Adipose tissue (tissue), 3 donors: ENCODE results near the gene SH3RF1. TPM values are rescaled to one million over a fixed set of nuclear protein-coding genes. Genes with fewer than 3 reads are reported as not detected.
"Not testable (repeated sequence)": the region's sequence is repeated elsewhere in the genome, so short reads cannot be mapped to it uniquely, and the experiment has no call there.

Source experiments
- H3K27ac ChIP-seq: one replicate; pipeline ENCODE4 v1.5.1; 2013; ENCODE audit warnings: low read depth, low read length
- WGBS, 3 donors: extraction: QIAGEN DNeasy Blood & Tissue Kit; methylation state at CpG; one replicate each; pipeline ENCODE4 v1.1.7; 2013; 5-methylcytosine and 5-hydroxymethylcytosine counted together
- polyA plus RNA-seq, 3 donors: library from polyadenylated mRNA; stranded (reverse); fragments of 200-250 nt; gene quantifications; one replicate each; pipeline ENCODE4 v1.2.3, GENCODE V29; 2013
- donor health status: healthy with polysubstance abuse.
- donor health status: Bipolar disorder and iron deficiency.
- donor health status: healthy.

The SH3RF1 gene
- 1 to 10 TPM; 3.7 to 8.1 (median 7.5) TPM for polyA plus RNA-seq

DNA sequence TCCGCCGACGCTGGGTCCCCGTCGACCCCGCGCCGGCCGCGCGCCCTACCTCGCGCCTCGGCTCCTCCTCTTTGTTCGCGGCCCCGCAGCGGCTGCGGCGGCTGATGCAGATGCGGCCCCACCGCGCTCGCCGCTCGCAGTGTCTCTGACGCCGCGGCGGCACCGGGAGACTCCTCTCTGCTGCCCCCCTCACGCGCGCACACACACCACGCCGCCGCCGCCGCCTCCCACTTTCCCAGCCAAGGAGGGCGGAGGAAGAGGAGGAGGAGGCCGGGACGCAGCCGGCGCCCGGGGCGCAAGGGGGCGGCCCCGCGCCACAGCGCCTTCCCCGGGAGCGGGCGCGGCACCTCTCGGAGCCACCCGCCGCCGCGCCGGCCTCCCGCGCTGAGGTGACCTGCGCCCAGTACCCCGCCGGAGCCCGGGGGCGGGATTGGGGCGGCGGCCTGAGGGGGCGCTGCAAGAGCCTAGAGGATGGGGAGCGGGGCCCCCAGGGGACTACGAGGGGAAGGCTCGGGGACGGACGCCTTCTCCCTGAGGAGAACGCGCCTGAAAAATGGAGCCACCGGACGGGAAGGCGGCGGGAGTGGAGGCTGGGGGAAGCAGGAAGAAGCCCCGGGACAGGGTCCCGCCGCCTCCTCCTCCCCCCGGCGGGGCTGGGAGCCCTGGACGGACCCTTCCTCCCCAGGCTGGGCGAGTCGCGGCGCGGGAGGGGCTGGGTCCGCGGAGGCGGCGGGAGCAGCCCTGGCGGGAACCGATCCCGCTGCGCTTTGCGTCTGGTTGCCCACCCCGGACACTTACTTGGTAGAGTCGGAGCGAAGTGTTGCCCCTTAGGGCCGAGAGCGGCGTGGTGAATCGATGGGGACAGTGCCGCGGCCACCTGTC is at the start of gene SH3RF1:
TSS of gene SH3RF1 (minus strand) at position 147 of the 882 bp plus-strand sequence. CDS start 1,744 bp downstream, outside the sequence.
- 1% methylated on average over 90 to 104 of the region's 110 CpGs for whole genome bisulfite sequencing, 3 donors
- H3K27ac ChIP-seq: peak within 1 kb of the TSS; percentile 64

DNA sequence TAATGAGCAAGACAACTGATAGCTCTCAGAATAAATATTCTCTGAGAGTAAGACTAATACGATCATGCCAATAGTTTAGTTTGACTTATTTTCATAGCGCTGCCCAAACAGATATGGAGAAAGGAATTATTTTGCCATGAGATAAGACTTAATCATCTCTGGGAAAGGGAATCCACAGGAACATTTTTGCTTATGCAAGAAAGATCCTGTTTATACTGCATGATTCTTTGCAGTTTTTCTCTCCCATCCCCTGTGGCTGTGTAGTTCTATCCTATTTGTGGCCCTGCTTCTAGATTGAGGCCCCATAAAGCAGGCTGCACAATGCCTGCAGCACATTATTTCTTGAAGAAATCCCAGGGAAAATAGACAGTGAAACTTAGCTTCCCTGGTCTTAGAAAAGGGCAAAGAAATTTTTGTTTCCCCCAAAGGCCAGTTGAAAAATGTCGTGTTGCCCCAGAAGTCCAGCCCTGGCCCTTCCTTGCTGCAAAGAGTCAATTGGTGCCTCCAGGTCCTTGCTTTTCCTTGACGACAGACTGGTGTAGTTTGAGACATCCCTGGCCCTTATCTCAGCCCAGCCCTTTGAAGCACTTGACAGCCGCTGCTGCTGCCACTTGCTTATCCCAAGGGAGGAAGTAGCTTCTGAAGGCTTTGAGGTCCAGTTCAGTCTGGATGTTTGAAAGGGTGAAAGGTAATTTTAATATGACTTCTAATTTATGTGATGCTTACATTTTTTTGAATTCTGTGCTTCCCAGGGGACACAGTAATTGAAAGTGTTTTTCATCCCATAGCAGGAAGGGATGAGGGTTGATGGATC is 45.0 kb upstream of the SH3RF1 start:
- WGBS, 3 donors: 45 to 55% (median 54%) methylated on average over 5 of the region's 5 CpGs
- H3K27ac ChIP-seq: no peak overlapping the region

DNA sequence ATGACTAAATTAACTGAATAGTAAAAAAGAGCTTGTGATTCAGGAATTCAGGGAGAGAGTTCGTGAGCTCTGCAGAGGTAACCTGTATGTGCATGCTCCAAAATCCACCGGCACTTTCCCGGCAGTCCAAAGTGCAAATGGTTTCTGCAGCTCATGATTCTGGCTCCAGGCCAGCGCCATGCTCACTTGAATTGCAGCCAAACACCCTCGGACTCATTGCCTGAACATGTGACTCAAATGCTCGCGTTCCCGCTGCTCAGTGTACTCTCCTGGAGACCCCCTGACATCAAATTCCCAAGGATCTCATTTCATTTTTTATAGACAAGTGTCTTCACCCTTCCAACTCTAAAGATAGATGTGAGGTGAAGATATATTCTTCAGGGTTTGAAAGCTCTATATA is 44.1 kb upstream of the SH3RF1 start:
- 10 to 32% (median 29%) methylated on average over 8 of the region's 8 CpGs for WGBS, 3 donors

DNA sequence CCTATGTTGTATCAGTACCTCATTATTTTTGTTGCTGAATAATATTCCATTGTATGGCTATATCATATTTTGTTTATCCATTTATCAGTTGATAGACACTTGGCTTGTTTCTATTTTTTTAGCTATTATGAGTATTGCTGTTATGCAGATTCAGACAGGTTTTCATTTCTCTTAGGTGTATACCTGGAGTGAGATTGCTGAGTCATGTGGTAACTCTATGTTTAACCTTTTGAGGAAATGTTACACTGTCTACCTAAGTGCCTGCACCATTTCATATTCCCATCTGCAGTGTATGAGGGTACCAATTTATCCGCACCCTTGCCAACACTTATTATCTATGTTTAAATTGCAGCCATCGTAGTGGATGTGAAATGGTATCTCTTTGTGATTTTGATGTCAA is 43.0 kb upstream of the SH3RF1 start:
- H3K27ac ChIP-seq: no peak overlapping the region
- 92 to 96% (median 95%) methylated on average over 2 of the region's 2 CpGs for WGBS, 3 donors

More for the DNA sequence above, 44.1 kb upstream of the SH3RF1 start:
- no peak overlapping the region for H3K27ac ChIP-seq

DNA sequence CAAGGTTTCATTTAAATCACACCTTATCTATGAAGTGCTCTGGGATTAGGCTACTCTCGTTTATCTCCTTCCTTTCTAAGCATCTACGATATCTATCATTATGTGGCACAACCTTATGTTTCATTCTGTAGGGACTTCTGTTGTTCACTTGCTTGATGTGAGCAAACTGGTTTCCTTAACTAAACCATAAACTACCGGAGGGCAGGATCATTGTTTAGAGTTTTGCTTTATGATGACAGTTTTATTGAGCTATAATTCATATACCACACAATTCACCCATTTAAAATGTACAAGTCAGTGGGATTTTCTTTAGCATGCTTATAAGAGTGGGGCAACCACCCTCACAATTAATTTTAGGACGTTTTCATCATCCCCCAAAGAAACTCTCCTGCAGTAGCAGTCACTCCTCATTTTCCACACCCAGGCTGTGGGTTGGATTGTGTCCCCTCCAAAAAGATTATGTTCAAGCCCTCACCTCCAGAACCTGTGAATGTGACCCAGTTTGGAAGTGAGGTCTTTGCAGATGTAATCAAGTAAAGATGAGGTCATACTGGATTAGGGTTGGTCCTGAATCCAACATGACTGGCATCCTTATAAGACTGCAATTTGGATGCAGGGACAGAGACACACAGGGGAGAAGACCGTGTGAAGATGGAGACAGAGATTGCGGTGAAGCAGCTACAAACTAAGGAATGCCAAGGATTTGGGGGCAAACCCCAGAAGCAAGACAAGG is 42.1 kb upstream of the SH3RF1 start:
- 83 to 90% (median 88%) methylated on average over 6 of the region's 6 CpGs for WGBS, 3 donors

DNA sequence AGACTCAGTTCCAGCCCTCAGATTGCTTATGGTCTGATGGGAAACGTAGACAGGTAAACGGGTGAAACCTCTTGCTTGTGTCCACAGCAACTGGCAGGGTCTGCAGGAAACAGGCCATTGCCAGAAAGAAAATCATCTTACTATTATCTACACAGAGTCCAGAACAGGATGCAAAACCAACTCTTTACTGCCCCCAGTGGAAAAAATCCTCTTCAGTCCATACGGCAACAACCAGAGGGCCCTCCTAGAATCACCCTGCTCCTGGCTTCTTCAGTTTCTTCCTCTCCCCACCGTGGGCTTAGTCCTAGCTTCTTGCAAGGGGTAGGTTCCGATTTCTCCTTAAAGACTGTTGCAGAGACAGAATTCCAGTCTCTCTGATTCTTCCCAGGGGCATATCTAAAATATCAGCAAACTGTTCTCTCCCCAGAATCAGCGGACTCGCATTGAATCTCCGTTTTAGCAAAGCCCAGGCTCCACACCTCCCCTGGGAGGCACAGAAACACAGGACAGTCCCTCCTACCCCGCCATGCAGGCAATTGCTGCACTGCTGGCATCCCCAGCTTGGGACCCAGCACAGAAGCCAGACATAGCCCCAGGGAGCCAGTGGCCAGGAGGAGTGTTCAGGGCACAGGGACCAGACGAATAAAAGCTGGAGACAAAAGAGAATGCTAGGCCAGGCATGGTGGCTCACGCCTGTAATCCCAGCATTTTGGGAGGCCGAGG is 41.0 kb upstream of the SH3RF1 start:
- 62 to 69% (median 64%) methylated on average over 12 of the region's 12 CpGs for WGBS, 3 donors
- no peak overlapping the region for H3K27ac ChIP-seq

More for the DNA sequence above, 42.1 kb upstream of the SH3RF1 start:
- H3K27ac ChIP-seq: no peak overlapping the region

DNA sequence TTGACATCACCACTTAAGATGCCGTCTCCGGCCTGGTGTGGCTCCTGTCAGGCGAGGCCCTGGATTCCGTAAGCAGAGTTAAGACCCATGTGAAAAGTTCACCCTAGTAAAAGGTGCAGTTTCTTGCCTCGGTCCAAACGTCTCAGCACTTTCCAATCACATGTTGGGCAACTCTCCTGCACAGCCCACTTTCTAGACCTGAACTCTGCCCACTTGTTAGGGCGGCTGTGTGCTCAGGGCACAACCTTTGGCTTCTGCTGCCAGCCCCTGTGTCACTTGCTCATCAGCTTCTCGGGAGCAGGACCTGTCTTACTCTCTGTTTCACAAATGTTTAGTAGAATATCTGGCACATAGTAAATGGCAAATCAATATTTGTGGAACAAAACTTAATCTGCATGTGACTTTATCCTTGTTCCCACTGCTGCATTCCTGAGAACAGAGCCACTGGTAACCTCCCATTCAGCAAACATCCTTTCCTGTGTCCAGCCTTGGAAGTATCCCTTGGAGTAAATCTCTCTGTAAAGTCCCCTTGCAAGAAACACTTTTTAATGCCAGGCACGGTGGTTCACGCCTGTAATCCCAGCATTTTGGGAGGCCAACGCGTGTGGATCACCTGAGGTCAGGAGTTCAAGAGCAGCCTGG is 38.7 kb upstream of the SH3RF1 start:
- 66 to 92% (median 89%) methylated on average over 12 of the region's 12 CpGs for WGBS, 3 donors
- H3K27ac ChIP-seq: no peak overlapping the region

DNA sequence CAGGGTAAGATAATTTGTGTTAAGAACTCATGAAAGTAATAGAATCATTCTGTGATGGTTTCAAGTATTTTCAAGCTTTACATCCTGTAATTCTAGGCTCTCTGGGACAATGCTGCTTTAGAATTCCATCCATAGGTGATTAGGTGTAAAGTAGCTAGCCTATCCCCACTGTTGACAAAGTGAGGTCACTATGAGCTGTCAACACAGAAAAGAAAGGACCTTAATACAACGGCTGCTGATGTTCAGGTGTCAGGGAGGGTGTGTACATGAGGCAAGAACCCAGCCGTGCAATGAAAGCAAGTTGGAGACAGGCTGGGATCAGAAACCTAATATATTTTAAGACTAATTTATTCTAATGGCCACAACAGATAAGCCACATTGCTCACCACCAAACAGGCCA is 36.8 kb upstream of the SH3RF1 start:
- H3K27ac ChIP-seq: no peak overlapping the region
- WGBS, 3 donors: 71 to 90% (median 84%) methylated on average over 2 of the region's 2 CpGs

DNA sequence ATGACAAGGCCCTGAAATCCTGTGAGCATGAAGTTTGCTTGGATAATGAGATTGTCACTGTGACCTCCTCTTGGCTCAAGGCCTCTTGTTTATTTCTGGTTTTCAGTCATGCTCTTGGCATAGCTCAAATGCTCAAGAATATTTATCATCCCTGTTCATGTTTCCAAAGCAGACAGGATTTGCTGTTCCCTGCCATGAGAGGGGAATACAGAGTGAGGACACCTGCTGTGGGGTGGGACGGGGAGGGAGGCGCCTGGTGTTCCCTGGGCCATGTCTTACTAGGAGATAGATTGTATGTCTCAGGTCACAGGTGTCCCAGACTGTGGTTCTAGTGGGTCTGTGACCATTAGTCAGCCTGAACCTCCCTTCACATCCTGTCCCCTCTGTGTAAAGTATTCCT is 34.9 kb upstream of the SH3RF1 start:
- 77 to 92% (median 84%) methylated on average over 2 of the region's 2 CpGs for WGBS, 3 donors
- no peak overlapping the region for H3K27ac ChIP-seq

DNA sequence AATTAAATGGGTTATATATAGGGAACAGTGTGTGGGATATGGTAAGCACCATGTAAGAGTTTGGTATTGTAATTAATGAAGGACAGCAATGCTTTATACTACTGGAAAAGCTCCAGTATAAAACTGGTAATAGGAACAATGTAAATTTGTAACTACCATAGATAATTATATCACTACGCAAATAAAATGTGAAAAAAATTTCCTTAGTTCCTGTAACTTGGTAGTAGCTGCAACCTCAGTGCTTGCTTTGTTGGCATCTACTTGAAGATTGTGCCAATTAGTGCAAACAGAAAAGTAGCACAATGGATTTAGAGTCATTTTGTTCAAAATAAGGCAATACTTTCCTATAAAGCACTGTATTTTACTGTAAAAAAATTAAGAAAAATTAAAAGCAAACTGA is 34.4 kb upstream of the SH3RF1 start:
- 0 to 51% (median 1%) methylated on average over 1 of the region's 1 CpG for whole genome bisulfite sequencing, 3 donors
- no peak overlapping the region for H3K27ac ChIP-seq

DNA sequence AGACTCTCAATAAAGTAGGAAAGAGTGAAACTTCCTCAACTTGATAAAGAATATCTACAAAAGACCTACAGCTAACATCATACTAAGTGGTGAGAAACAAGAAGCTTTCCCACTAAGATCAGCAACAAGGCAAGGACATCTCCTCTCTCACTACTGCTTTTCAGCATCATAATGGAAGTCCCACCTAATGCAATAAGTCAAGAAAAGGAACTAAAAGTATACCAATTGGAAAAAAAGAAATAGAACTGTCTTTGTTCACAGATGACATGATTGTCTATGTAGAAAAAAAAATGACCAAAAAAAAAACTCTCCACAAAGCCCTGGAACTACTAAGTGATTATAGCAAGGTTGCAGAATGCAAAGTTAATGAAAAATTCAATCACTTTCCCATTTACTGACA is 25.1 kb upstream of the SH3RF1 start:
- H3K27ac ChIP-seq: no peak overlapping the region

DNA sequence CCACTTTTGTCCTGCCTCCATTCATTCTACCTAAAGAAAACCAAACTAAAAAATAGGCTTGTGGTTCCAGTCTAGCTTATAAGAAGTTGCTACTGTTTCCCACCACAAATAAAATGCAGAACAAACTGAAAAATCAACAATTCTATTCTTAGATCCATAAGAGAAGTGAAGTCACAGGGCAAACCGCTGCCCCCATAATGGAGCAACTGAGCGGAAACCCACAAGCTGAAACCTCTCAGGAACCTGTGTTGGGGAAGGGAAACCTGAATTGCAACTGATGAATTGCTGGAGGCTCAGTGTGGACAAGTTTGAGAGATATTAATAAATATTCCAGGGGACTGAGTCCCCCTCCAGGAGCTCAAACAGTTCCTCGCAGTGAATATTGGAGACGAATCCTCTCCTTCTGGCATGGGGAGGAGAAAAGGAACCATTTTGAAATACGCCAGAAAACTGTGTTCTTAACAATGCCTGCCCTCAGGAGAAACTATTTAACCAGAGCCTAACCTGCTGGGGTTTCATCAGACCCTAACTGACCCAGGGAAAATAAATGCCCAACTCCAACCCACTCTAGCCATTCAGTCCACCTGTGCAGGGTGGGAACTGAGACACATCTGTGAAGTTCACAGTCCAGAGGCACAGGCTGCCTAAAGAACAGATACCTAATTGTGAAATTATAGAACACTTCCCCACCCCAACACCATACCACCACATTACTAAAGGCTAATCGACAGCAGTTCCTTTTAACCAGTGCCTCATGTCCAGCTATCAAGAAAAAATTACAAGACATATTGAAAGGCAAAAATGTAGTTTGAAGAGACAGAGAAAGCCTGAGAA is 22.8 kb upstream of the SH3RF1 start:
- 49 to 77% (median 64%) methylated on average over 6 of the region's 6 CpGs for WGBS, 3 donors
- no peak overlapping the region for H3K27ac ChIP-seq

DNA sequence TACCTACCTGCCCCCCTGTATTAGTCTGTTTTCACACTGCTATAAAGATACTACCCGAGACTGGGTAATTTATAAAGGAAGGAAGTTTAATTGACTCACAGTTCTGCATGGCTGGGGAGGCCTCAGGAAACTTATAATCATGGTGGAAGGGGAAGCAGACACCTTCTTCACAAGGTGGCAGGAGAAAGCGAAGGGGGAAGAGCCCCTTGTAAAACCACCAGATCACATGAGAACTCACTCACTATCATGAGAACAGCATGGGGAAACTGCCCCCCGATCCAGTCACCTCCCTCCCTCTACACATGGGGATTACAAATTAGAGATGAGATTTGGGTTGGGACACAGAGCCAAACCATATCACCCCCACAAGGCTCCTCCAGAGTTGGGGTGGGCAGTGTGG is 17.2 kb upstream of the SH3RF1 start:
- 44 to 92% (median 53%) methylated on average over 3 of the region's 3 CpGs for WGBS, 3 donors
- not testable (repeated sequence) for H3K27ac ChIP-seq

DNA sequence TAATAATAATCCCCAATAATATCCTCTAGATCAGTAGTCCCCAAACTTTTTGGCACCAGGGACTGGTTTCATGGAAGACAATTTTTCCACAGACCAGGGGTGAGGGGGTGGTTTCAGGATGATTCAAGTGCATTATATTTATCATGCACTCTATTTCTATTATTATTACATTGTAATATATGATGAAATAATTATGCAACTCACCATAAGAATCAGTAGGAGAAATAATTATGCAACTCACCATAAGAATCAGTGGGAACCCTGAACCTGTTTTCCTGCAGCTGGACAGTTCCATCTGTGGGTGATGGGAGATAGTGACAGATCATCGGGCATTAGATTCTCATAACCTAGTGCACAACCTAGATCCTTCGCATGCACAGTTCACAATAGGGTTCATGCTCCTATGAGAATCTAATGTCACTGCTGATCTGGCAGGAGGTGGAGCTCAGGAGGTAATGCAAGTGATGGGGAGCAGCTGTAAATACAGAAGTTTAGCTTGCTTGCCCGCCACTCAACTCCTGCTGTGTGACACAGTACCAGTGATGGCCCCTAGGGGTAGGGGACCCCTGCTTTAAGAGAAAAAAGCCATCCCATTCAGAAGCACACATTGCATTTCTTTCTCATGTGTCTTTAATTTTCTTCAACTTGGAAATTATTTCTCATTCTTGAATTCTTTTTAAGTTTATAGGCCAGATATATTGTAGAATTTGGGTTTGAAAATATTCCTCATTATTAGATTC is 16.0 kb upstream of the SH3RF1 start:
- WGBS, 3 donors: 88 to 96% (median 91%) methylated on average over 3 of the region's 3 CpGs
- no peak overlapping the region for H3K27ac ChIP-seq

DNA sequence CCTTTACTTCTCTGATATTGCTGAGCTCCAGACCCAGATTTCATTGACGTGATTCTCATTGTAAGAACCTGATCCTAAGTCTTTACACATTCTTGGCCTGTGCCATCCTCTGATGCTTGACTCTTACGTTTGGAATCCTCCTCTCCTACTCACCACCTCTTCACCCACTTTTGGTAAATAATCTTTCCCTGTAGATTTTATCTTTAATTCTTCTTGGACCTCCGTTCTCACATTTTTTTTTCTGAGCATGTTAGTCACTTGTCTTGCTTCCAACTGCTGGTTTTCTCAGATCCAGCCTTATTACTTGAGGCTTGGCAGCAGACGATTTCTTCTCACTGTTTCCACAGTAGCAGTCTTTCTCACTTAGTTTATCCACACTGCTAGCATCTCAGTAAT is 12.4 kb upstream of the SH3RF1 start:
- WGBS, 3 donors: 55 to 80% (median 71%) methylated on average over 4 of the region's 4 CpGs
- H3K27ac ChIP-seq: no peak overlapping the region

DNA sequence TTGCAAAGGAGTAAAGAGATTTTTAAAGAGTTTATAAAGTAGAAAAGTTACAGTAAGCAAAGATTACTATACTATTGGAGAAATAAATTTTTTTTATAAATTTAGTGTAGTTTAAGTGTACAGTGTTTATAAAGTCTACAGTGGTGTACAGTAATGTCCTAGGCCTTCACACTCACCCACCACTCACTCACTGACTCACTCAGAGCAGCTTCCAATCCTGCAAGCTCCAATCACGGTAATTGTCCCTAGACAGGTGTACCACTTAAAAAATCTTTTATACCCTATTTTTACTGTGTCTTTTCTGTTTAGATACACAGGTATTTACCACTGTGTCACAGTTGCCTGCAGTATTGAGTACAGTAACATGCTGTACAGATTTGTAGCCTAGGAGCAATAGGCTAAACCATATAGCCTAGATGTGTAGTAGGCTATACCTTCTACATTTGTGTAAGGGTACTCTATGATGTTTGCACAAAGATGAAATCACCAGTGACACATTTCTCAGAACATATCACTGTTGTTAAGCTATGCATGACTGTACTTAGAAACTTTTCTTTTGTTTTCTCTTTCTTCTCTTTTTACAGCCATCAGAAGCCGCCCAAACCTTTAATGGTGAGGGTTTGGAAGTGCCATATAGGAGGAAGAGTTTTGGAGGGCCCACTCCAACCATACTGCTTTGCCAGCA is 11.8 kb upstream of the SH3RF1 start:
- 94 to 100% (median 97%) methylated on average over 2 of the region's 2 CpGs for WGBS, 3 donors
- H3K27ac ChIP-seq: no peak overlapping the region
